Hepatocyte (in vitro differentiated cells): ENCODE data around the gene MIPOL1. TPM values are rescaled to one million over a fixed set of nuclear protein-coding genes. Genes with fewer than 3 reads are reported as not detected.

Experiments used
- DNase-seq: peaks from one replicate; pipeline ENCODE4 v3.0.0-alpha.2; 2016; ENCODE audit warnings: low spot score
- H2AFZ ChIP-seq: fragments of 200-600 bp; sonication (generic); 2 replicates; pipeline ENCODE4 v1.6.0; 2016; ENCODE audit warnings: antibody characterized with exemption, mild to moderate bottlenecking
- H3K27ac ChIP-seq: fragments of 200-600 bp; sonication (generic); 2 replicates; pipeline ENCODE4 v1.5.1; 2016; ENCODE audit warnings: mild to moderate bottlenecking
- H3K27me3 ChIP-seq: fragments of 200-600 bp; sonication (generic); 2 replicates; pipeline ENCODE4 v1.6.1; 2016
- H3K36me3 ChIP-seq: fragments of 200-600 bp; sonication (generic); replicated peaks from 2 replicates; pipeline ENCODE4 v1.5.1; 2016; ENCODE audit warnings: low read depth; ENCODE audit not compliant: insufficient read depth
- H3K4me1 ChIP-seq: fragments of 200-600 bp; sonication (generic); 2 replicates; pipeline ENCODE4 v1.5.1; 2016; ENCODE audit warnings: mild to moderate bottlenecking, moderate library complexity; ENCODE audit not compliant: insufficient read depth
- H3K4me2 ChIP-seq: fragments of 200-600 bp; sonication (generic); 2 replicates; pipeline ENCODE4 v1.6.0; 2016
- H3K4me3 ChIP-seq: fragments of 200-600 bp; sonication (generic); 2 replicates; pipeline ENCODE4 v1.5.1; 2016; ENCODE audit warnings: mild to moderate bottlenecking
- H3K79me2 ChIP-seq: fragments of 200-600 bp; sonication (generic); 2 replicates; pipeline ENCODE4 v1.6.0; 2017; ENCODE audit warnings: mild to moderate bottlenecking
- H3K9me2 ChIP-seq: fragments of 200-600 bp; sonication (generic); replicated peaks from 2 replicates; pipeline ENCODE4 v1.6.0; 2017; ENCODE audit warnings: mild to moderate bottlenecking; ENCODE audit not compliant: insufficient read depth
- H3K9me3 ChIP-seq: fragments of 200-600 bp; sonication (generic); 2 replicates; pipeline ENCODE4 v1.5.1; 2016; ENCODE audit warnings: low read depth, mild to moderate bottlenecking
- H4K20me1 ChIP-seq: fragments of 200-600 bp; sonication (generic); 2 replicates; pipeline ENCODE4 v1.6.0; 2016; ENCODE audit warnings: mild to moderate bottlenecking; ENCODE audit not compliant: insufficient read depth, poor library complexity, severe bottlenecking
- CTCF ChIP-seq: fragments of 200-600 bp; sonication (generic); IDR thresholded peaks from 2 replicates; pipeline ENCODE4 v1.5.1; 2016; ENCODE audit warnings: antibody characterized with exemption, mild to moderate bottlenecking; ENCODE audit not compliant: poor library complexity
- EZH2 ChIP-seq: fragments of 200-600 bp; sonication (generic); IDR thresholded peaks from 2 replicates; pipeline ENCODE4 v1.6.1; 2016; ENCODE audit warnings: antibody characterized with exemption, mild to moderate bottlenecking, borderline replicate concordance
- EZH2phosphoT487 ChIP-seq: fragments of 200-600 bp; sonication (generic); IDR thresholded peaks from one replicate; pipeline ENCODE4 v1.6.1; 2018; ENCODE audit warnings: antibody characterized with exemption, mild to moderate bottlenecking, low read depth, moderate library complexity; ENCODE audit not compliant: unreplicated experiment, severe bottlenecking
- WGBS: methylation state at CpG from one replicate; pipeline ENCODE4 v1.1.6; 2016; ENCODE audit warnings: low lambda C conversion rate; ENCODE audit errors: missing lambda C conversion rate; 5-methylcytosine and 5-hydroxymethylcytosine counted together
- polyA plus RNA-seq: library from polyadenylated mRNA; unstranded; fragments of >200 nt; fragmentation: Nextera tagmentation; extraction: Ambion mirVana; gene quantifications from 2 replicates; pipeline ENCODE4 v1.2.1, GENCODE V29; 2016
- total RNA-seq: library from RNA; depleted of rRNA; stranded (reverse); fragments of >200 nt; gene quantifications from 2 replicates; pipeline ENCODE4 v1.2.3, GENCODE V29; 2014

MIPOL1 gene
- total and polyA plus RNA-seq, 2 experiments from 2014 or later: 2.6 to 16.6 TPM

- no peaks in the 10 kb centered on the region for H4K20me1 ChIP-seq
- no peaks in the 10 kb centered on the region for H3K9me3 ChIP-seq
- no peak overlapping the region for H2AFZ ChIP-seq
- H3K27ac ChIP-seq: peak overlapping the region; percentile 51
- H3K79me2 ChIP-seq: peaks cover 5% of the 10 kb centered on the region
- H3K4me2 ChIP-seq: peak overlapping the region; percentile 37
- no peaks in the 10 kb centered on the region for H3K9me2 ChIP-seq
- H3K36me3 ChIP-seq: no peaks in the 10 kb centered on the region
- TF ChIP-seq CTCF: no peak
- H3K27me3 ChIP-seq: no peaks in the 10 kb centered on the region
- WGBS: 47% methylated on average over 5 of the region's 5 CpGs
- H3K4me3 ChIP-seq: no peak overlapping the region
- no peak for DNase-seq
- H3K4me1 ChIP-seq: no peaks in the 10 kb centered on the region
Measured at GRCh38 chr14:37257501-37258070, 59.8 kb downstream of the MIPOL1 start.

GRCh38 chr14:37262649-37263048, 64.9 kb downstream of the MIPOL1 start:
- H3K27me3 ChIP-seq: no peaks in the 10 kb centered on the region
- H3K36me3 ChIP-seq: no peaks in the 10 kb centered on the region
- H3K79me2 ChIP-seq: no peaks in the 10 kb centered on the region
- no peak overlapping the region for H3K4me3 ChIP-seq
- no peak overlapping the region for H2AFZ ChIP-seq
- TF ChIP-seq CTCF: no peak
- no peak for TF ChIP-seq EZH2
- TF ChIP-seq EZH2phosphoT487: no peak
- H3K4me1 ChIP-seq: no peaks in the 10 kb centered on the region
- no peaks in the 10 kb centered on the region for H4K20me1 ChIP-seq
- WGBS: 35% methylated on average over 2 of the region's 2 CpGs
- DNase-seq: no peak
- H3K9me2 ChIP-seq: no peaks in the 10 kb centered on the region
- H3K27ac ChIP-seq: no peak overlapping the region
- no peak overlapping the region for H3K4me2 ChIP-seq
- no peaks in the 10 kb centered on the region for H3K9me3 ChIP-seq

- no peak overlapping the region for H3K27ac ChIP-seq
- H3K4me1 ChIP-seq: no peaks in the 10 kb centered on the region
- DNase-seq: no peak
- peak overlapping the region; percentile 55 for H3K4me2 ChIP-seq
- no peak overlapping the region for H2AFZ ChIP-seq
- H3K4me3 ChIP-seq: no peak overlapping the region
- H4K20me1 ChIP-seq: no peaks in the 10 kb centered on the region
- TF ChIP-seq CTCF (no peak), EZH2 (no peak), EZH2phosphoT487 (no peak)
- no peaks in the 10 kb centered on the region for H3K79me2 ChIP-seq
- H3K27me3 ChIP-seq: no peaks in the 10 kb centered on the region
- H3K9me2 ChIP-seq: no peaks in the 10 kb centered on the region
- no peaks in the 10 kb centered on the region for H3K36me3 ChIP-seq
- WGBS: 27% methylated on average over 3 of the region's 3 CpGs
- H3K9me3 ChIP-seq: no peaks in the 10 kb centered on the region
Measured at GRCh38 chr14:37263656-37264236, 66.0 kb downstream of the MIPOL1 start.

GRCh38 chr14:37268788-37269187, 71.1 kb downstream of the MIPOL1 start:
- DNase-seq: no peak
- Histone ChIP-seq H3K9me2 (no peaks in the 10 kb centered on the region), H3K36me3 (no peaks in the 10 kb centered on the region), H3K9me3 (no peaks in the 10 kb centered on the region), H3K27me3 (no peaks in the 10 kb centered on the region), H3K79me2 (no peaks in the 10 kb centered on the region), H3K4me2 (no peak overlapping the region), H3K4me3 (no peak overlapping the region), H3K27ac (no peak overlapping the region), H4K20me1 (no peaks in the 10 kb centered on the region), H3K4me1 (no peaks in the 10 kb centered on the region), H2AFZ (no peak overlapping the region)
- TF ChIP-seq CTCF: no peak
- no peak for TF ChIP-seq EZH2
